H1 (cell line): Measurements from ENCODE around the gene CACUL1. TPM values are rescaled to one million over a fixed set of nuclear protein-coding genes. Genes with fewer than 3 reads are reported as not detected.

Experiments
- CTCF ChIA-PET: fragments of 300-600 bp; sonication (Branson Sonifier 250); formaldehyde crosslinking; loops from one replicate; lab custom pipeline; 2021; ENCODE audit not compliant: partially characterized antibody; lab: Charles Lee
- POLR2A ChIA-PET: fragments of 300-600 bp; sonication (Branson Sonifier 250); formaldehyde crosslinking; loops from one replicate; lab custom pipeline; 2021; ENCODE audit warnings: inconsistent platforms; ENCODE audit not compliant: partially characterized antibody; lab: Charles Lee
- DNase-seq, 2 experiments: peaks; one replicate each; pipeline versions ENCODE4 v3.0.0 to v3.0.0-alpha.2; 2010 to 2022; ENCODE audit warnings: low spot score in 2 of 2, low read depth in 1 of 2, mixed read lengths in 1 of 2
- FAIRE-seq: peaks from 2 replicates; lab custom pipeline; 2011; peaks lifted over from hg19 to GRCh38; lab: Jason Lieb, UNC
- H2AFZ ChIP-seq: 2 replicates; pipeline ENCODE4 v1.8.1; 2012; ENCODE audit warnings: low read length, inconsistent platforms
- H2AK5ac ChIP-seq: 2 replicates; pipeline ENCODE4 v1.6.1; 2013; ENCODE audit warnings: low read depth, low read length
- H2BK120ac ChIP-seq: replicated peaks from 2 replicates; pipeline ENCODE3; 2013; ENCODE audit warnings: low read depth, low read length, inconsistent platforms
- H2BK12ac ChIP-seq: 2 replicates; pipeline ENCODE4 v1.6.1; 2013; ENCODE audit warnings: low read depth, low read length
- H2BK15ac ChIP-seq: 2 replicates; pipeline ENCODE4 v1.6.1; 2013; ENCODE audit warnings: low read length
- H2BK20ac ChIP-seq: 2 replicates; pipeline ENCODE4 v1.6.1; 2013; ENCODE audit warnings: low read length
- H2BK5ac ChIP-seq: 2 replicates; pipeline ENCODE4 v1.6.1; 2013; ENCODE audit warnings: low read depth, low read length
- H3K14ac ChIP-seq: 2 replicates; pipeline ENCODE4 v1.6.1; 2013; ENCODE audit warnings: inconsistent platforms; ENCODE audit not compliant: insufficient read length
- H3K18ac ChIP-seq: 2 replicates; pipeline ENCODE4 v1.6.1; 2013; ENCODE audit warnings: low read length; ENCODE audit errors: extremely low read depth
- H3K23ac ChIP-seq: 2 replicates; pipeline ENCODE4 v1.6.1; 2013; ENCODE audit warnings: inconsistent platforms; ENCODE audit not compliant: insufficient read length
- H3K23me2 ChIP-seq: 2 replicates; pipeline ENCODE4 v1.6.1; 2013; ENCODE audit warnings: low read depth, low read length
- H3K27ac ChIP-seq: 2 replicates; pipeline ENCODE4 v1.6.1; 2011; ENCODE audit warnings: low read depth, low read length, inconsistent platforms
- H3K27me3 ChIP-seq, 4 experiments: replicated peaks in 1 of 4; 1 replicate in 1 of 4; 2 replicates in 3 of 4; pipeline versions ENCODE4 v1.6.1 to v1.8.1; 2011 to 2013; ENCODE audit warnings: low read length in 3 of 4, mild to moderate bottlenecking in 3 of 4, inconsistent platforms in 2 of 4, mixed read lengths in 2 of 4, moderate library complexity in 1 of 4; ENCODE audit not compliant: control insufficient read depth in 3 of 4, insufficient read depth in 3 of 4; ENCODE audit errors: extremely low read depth in 1 of 4
- H3K36me3 ChIP-seq, 4 experiments: 2 replicates each; pipeline versions ENCODE4 v1.6.1 to v1.8.1; 2011 to 2013; ENCODE audit warnings: mild to moderate bottlenecking in 4 of 4, low read length in 3 of 4, moderate library complexity in 2 of 4, control low read depth in 1 of 4, inconsistent platforms in 1 of 4; ENCODE audit not compliant: insufficient read depth in 4 of 4, control insufficient read depth in 2 of 4
- H3K4ac ChIP-seq: replicated peaks from 2 replicates; pipeline ENCODE3; 2013; ENCODE audit warnings: low read length, low read depth, mixed read lengths, inconsistent platforms; ENCODE audit not compliant: insufficient read length
- H3K4me1 ChIP-seq, 4 experiments: replicated peaks in 1 of 4; 1 replicate in 1 of 4; 2 replicates in 3 of 4; pipeline versions ENCODE4 v1.6.1 to v1.8.1; 2011 to 2013; ENCODE audit warnings: low read length in 3 of 4, inconsistent platforms in 2 of 4, mixed read lengths in 1 of 4; ENCODE audit not compliant: insufficient read depth in 4 of 4, control insufficient read depth in 3 of 4
- H3K4me2 ChIP-seq, 2 experiments: 2 replicates each; pipeline versions ENCODE4 v1.6.1 to v1.8.1; 2011 to 2013; ENCODE audit warnings: low read depth in 2 of 2, low read length in 2 of 2, control low read depth in 1 of 2, inconsistent platforms in 1 of 2, mild to moderate bottlenecking in 1 of 2; ENCODE audit not compliant: insufficient read depth in 1 of 2
- H3K4me3 ChIP-seq, 4 experiments: fragments of 200-600, 300-600 bp in 1 of 4; sonication (generic), shearing (Covaris generic), sonication (Bioruptor Twin) in 1 of 4; 2 replicates each; pipeline versions ENCODE4 v1.5.1 to v1.8.1; 2011 to 2016; ENCODE audit warnings: low read length in 4 of 4, low read depth in 3 of 4, control low read depth in 2 of 4, inconsistent platforms in 2 of 4, mild to moderate bottlenecking in 2 of 4, mixed read lengths in 1 of 4, moderate library complexity in 1 of 4; ENCODE audit not compliant: insufficient read depth in 2 of 4; ENCODE audit errors: extremely low read depth in 1 of 4
- H3K56ac ChIP-seq: replicated peaks from 2 replicates; pipeline ENCODE3; 2013; ENCODE audit warnings: low read depth, mild to moderate bottlenecking, mixed read lengths, low read length, inconsistent platforms; ENCODE audit not compliant: insufficient read length
- H3K79me1 ChIP-seq: 2 replicates; pipeline ENCODE4 v1.6.1; 2013; ENCODE audit warnings: low read depth, low read length, control low read depth
- H3K79me2 ChIP-seq, 2 experiments: 2 replicates each; pipeline versions ENCODE4 v1.6.1 to v1.8.1; 2012 to 2013; ENCODE audit warnings: low read length in 2 of 2, mild to moderate bottlenecking in 2 of 2, inconsistent platforms in 1 of 2; ENCODE audit not compliant: insufficient read depth in 2 of 2, control insufficient read depth in 1 of 2
- H3K9ac ChIP-seq, 4 experiments: replicated peaks in 1 of 4; 1 replicate in 1 of 4; 2 replicates in 3 of 4; pipeline versions ENCODE4 v1.6.1 to v1.8.1; 2011 to 2013; ENCODE audit warnings: low read depth in 3 of 4, low read length in 3 of 4, control low read depth in 2 of 4, mild to moderate bottlenecking in 2 of 4, moderate library complexity in 2 of 4, inconsistent platforms in 1 of 4; ENCODE audit errors: extremely low read depth in 1 of 4
- H3K9me3 ChIP-seq, 2 experiments: 2 replicates each; pipeline versions ENCODE4 v1.6.1 to v1.8.1; 2012 to 2013; ENCODE audit warnings: mild to moderate bottlenecking in 2 of 2, moderate library complexity in 2 of 2, control low read depth in 1 of 2, inconsistent platforms in 1 of 2, low read depth in 1 of 2, low read length in 1 of 2, mixed read lengths in 1 of 2; ENCODE audit not compliant: insufficient read depth in 2 of 2
- H4K20me1 ChIP-seq, 2 experiments: replicated peaks in 1 of 2; 2 replicates each; pipeline versions ENCODE3 to v1.8.1; 2011 to 2013; ENCODE audit warnings: inconsistent platforms in 2 of 2, low read length in 2 of 2, mild to moderate bottlenecking in 1 of 2; ENCODE audit not compliant: insufficient read depth in 2 of 2, control insufficient read depth in 1 of 2
- H4K5ac ChIP-seq: 2 replicates; pipeline ENCODE4 v1.6.1; 2013; ENCODE audit warnings: low read length, low read depth, mixed read lengths, inconsistent platforms; ENCODE audit not compliant: insufficient read length
- H4K8ac ChIP-seq: 2 replicates; pipeline ENCODE4 v1.8.0; 2013; ENCODE audit warnings: mild to moderate bottlenecking, moderate library complexity, low read length, inconsistent platforms; ENCODE audit not compliant: insufficient read depth; ENCODE audit errors: extremely low read depth
- H4K91ac ChIP-seq: replicated peaks from 2 replicates; pipeline ENCODE3; 2013; ENCODE audit warnings: low read length, mixed read lengths, inconsistent platforms; ENCODE audit not compliant: insufficient read length
- EP300 ChIP-seq, 2 experiments: IDR thresholded peaks; 1 replicate in 1 of 2; 2 replicates in 1 of 2; pipeline ENCODE4 v1.6.1; 2011 to 2012; ENCODE audit warnings: low read depth in 2 of 2, low read length in 2 of 2, mild to moderate bottlenecking in 2 of 2, borderline replicate concordance in 1 of 2, inconsistent platforms in 1 of 2, moderate library complexity in 1 of 2
- HDAC6 ChIP-seq: IDR thresholded peaks from one replicate; pipeline ENCODE4 v1.7.1; 2012; ENCODE audit warnings: low read depth, mild to moderate bottlenecking, inconsistent platforms, low read length, moderate library complexity
- SP1 ChIP-seq: IDR thresholded peaks from 2 replicates; pipeline ENCODE4 v1.6.1; 2011; ENCODE audit warnings: low read depth, low read length
- SP2 ChIP-seq: IDR thresholded peaks from 2 replicates; pipeline ENCODE4 v1.6.1; 2012; ENCODE audit warnings: mild to moderate bottlenecking, low read length, inconsistent platforms
- SUZ12 ChIP-seq: fragments of 200-600 bp; sonication (generic); IDR thresholded peaks from 2 replicates; pipeline ENCODE4 v1.6.1; 2012; ENCODE audit warnings: mild to moderate bottlenecking, inconsistent platforms, low read length, moderate library complexity, mixed read lengths
- WGBS, 2 experiments: shearing (Covaris generic) in 1 of 2; methylation state at CpG; one replicate each; pipeline versions ENCODE4 v1.1.6 to v1.1.7; 2013 to 2015; ENCODE audit warnings: low lambda C conversion rate in 2 of 2, mixed read lengths in 2 of 2, inconsistent platforms in 1 of 2, low coverage in 1 of 2, missing lambda C conversion rate in 1 of 2; ENCODE audit not compliant: insufficient replicate concordance in 2 of 2, insufficient coverage in 1 of 2, insufficient read length in 1 of 2; ENCODE audit errors: extremely low coverage in 1 of 2, missing lambda C conversion rate in 1 of 2; 5-methylcytosine and 5-hydroxymethylcytosine counted together
- polyA plus RNA-seq, 7 experiments: library from polyadenylated mRNA; depleted of rRNA in 3 of 7; stranded (reverse) in 5 of 7; unstranded in 2 of 7; fragments of >200 nt in 5 of 7; fragments of 200-250 nt in 2 of 7; gene quantifications; 1 replicate in 5 of 7; 2 replicates in 1 of 7; 4 replicates in 1 of 7; pipeline versions ENCODE4 v1.2.1 to v1.2.3, GENCODE V29; 2011 to 2013; ENCODE audit warnings: missing spikeins in 2 of 7, mixed read lengths in 2 of 7
- total RNA-seq: library from RNA; stranded (reverse); fragmentation: NEBNext Ultra II Directional; extraction: Animal tissue kit (Norgen Biotek cat#: 25700); gene quantifications from 2 replicates; pipeline ENCODE4 v1.2.1, GENCODE V29; 2021

The CACUL1 gene
- total and polyA plus RNA-seq, 2 of the 8 experiments (the other 6 are each of a cell fraction or from before 2014, with no cell fraction given): 6.5 to 34.2 TPM

GRCh38 chr10:118754229-118754555, 578 bp downstream of the CACUL1 start:
- Histone ChIP-seq H3K14ac (no peak overlapping the region), H3K9ac (peak overlapping the region; percentile 90 to 94 (median 90)), H3K79me1 (no peaks in the 10 kb centered on the region; the same call in none of the 2 replicates), H3K4me2 (peak overlapping the region; percentile 90 to 92), H3K23ac (no peak overlapping the region), H3K27ac (peak overlapping the region; percentile 90), H3K4me1 (no peaks in the 10 kb centered on the region; a peak in 2 of 7 replicates), H3K27me3 (no peaks in the 10 kb centered on the region), H3K4me3 (peak overlapping the region; percentile 84 to 97 (median 94)), H2BK20ac (no peak overlapping the region), H2BK120ac (no peak overlapping the region), H2BK15ac (no peak overlapping the region), H4K20me1 (peaks cover 15% of the 10 kb centered on the region in 2 experiments), H2AK5ac (no peak overlapping the region; the same call in 1 of the 2 replicates), H3K18ac (peak overlapping the region; percentile 95; the same call in 1 of the 2 replicates), H2BK12ac (no peak overlapping the region), H2BK5ac (peak overlapping the region; percentile 94; the same call in 1 of the 2 replicates), H2AFZ (no peak overlapping the region), H3K23me2 (peaks cover 9% of the 10 kb centered on the region), H3K36me3 (no peaks in the 10 kb centered on the region), H3K79me2 (peaks cover 32 to 51% of the 10 kb centered on the region in 2 experiments), H4K5ac (peak overlapping the region; percentile 96), H3K4ac (no peak overlapping the region), H4K91ac (no peak overlapping the region), H3K56ac (peak overlapping the region; percentile 82), H3K9me3 (no peaks in the 10 kb centered on the region), H4K8ac (peak overlapping the region; percentile 96; the same call in 1 of the 2 replicates)
- 3% methylated on average over 8 of the region's 22 CpGs; no CpG with 5 or more reads in 1 of the 2 experiments for WGBS, 2 experiments
- FAIRE-seq (no peak), DNase-seq (peak in 1 of 2 experiments; percentile 69)
- POLR2A ChIA-PET: interaction anchor here (0.8 to 2.2 kb wide), 17 partner anchors 7 to 278 kb away, joined by 3 to 13 read pairs (median 5); partner anchors contain the start of genes NANOS1 and PRLHR
- CTCF ChIA-PET: interaction anchor here (1.0 to 2.3 kb wide), 5 partner anchors 13 to 73 kb away, joined by 3 to 7 read pairs (median 4); no protein-coding TSS in a partner anchor
- TF ChIP-seq SP1 (0 out of 2 replicates have a peak, but pooled peaks have one; percentile 12), SUZ12 (no peak), EP300 (IDR thresholded peaks at IDR 0.05; ENCODE audit: borderline replicate concordance in 1 of 2, low read depth in 2 of 2, low read length in 2 of 2) (no peak; a peak in 1 of 3 replicates), HDAC6 (no peak), SP2 (no peak)
